Stomach (tissue), 4 donors: ENCODE measurements around the gene MAGI1.

Experiments used
- CTCF ChIP-seq, 7 experiments: fragments of 450-650 bp in 4 of 7; fragments of 200-600 bp in 3 of 7; sonication (generic) in 3 of 7; IDR thresholded peaks; one replicate each; pipeline ENCODE4 v1.5.1; 2016 to 2019; ENCODE audit warnings: antibody characterized with exemption in 7 of 7, control low read depth in 2 of 7, mild to moderate bottlenecking in 1 of 7
- POLR2A ChIP-seq, 4 donors: fragments of 450-650 bp; IDR thresholded peaks; one replicate each; pipeline ENCODE4 v1.6.1; 2016; ENCODE audit warnings: antibody characterized with exemption in 4 of 4, control low read depth in 2 of 4, mild to moderate bottlenecking in 1 of 4, moderate library complexity in 1 of 4

- no peak for TF ChIP-seq CTCF (IDR thresholded peaks at IDR 0.05)
- TF ChIP-seq POLR2A (IDR thresholded peaks at IDR 0.05), result no peak
These were observed 630.1 kb downstream of the MAGI1 start for GRCh38 chr3:65408531-65409175.
